Naive B cell (primary cell): ENCODE results near the gene SMAD3. TPM values are rescaled to one million over a fixed set of nuclear protein-coding genes. Genes with fewer than 3 reads are reported as not detected.
A peak's percentile ranks its signal among the peaks of the same experiment; 100 is the strongest.

Source experiments
- ATAC-seq, 2 donors: fragments of 150-1000 bp; cut with Tn5 transposase; 2 replicates each; pipeline ENCODE4 v1.10.0; 2021; ENCODE audit warnings: low read depth in 2 of 2, mild to moderate bottlenecking in 2 of 2, moderate library complexity in 2 of 2
- DNase-seq: peaks from one replicate; pipeline ENCODE4 v3.0.0; 2022
- H3K27ac Mint-ChIP-seq, 6 donors: one replicate each; pipeline ENCODE4 v1.8.0; 2020 to 2022; ENCODE audit warnings: mild to moderate bottlenecking in 6 of 6, mixed read lengths in 6 of 6, moderate library complexity in 5 of 6, inconsistent platforms in 2 of 6
- H3K27me3 Mint-ChIP-seq, 3 donors: one replicate each; pipeline ENCODE4 v1.8.0; 2021 to 2022; ENCODE audit warnings: mixed read lengths in 3 of 3, mild to moderate bottlenecking in 1 of 3
- H3K36me3 Mint-ChIP-seq, 2 donors: one replicate each; pipeline ENCODE4 v1.8.0; 2020 to 2022; ENCODE audit warnings: mixed read lengths in 2 of 2, inconsistent platforms in 1 of 2, mild to moderate bottlenecking in 1 of 2
- H3K4me1 Mint-ChIP-seq, 3 donors: one replicate each; pipeline ENCODE4 v1.8.0; 2020 to 2022; ENCODE audit warnings: mixed read lengths in 3 of 3, inconsistent platforms in 1 of 3, mild to moderate bottlenecking in 1 of 3, moderate library complexity in 1 of 3
- H3K4me3 Mint-ChIP-seq, 8 donors: one replicate each; pipeline ENCODE4 v1.8.0; 2020 to 2022; ENCODE audit warnings: mild to moderate bottlenecking in 8 of 8, mixed read lengths in 8 of 8, moderate library complexity in 8 of 8, inconsistent platforms in 2 of 8
- H3K9me3 Mint-ChIP-seq, 7 donors: one replicate each; pipeline ENCODE4 v1.8.0; 2020 to 2022; ENCODE audit warnings: mixed read lengths in 7 of 7, mild to moderate bottlenecking in 5 of 7, inconsistent platforms in 2 of 7, moderate library complexity in 1 of 7
- polyA plus RNA-seq, 6 donors: library from polyadenylated mRNA; unstranded; fragments of 300-500 nt; fragmentation: Illumina TruSeq; gene quantifications; one replicate each; pipeline ENCODE4 v1.2.3, GENCODE V29; 2021; ENCODE audit warnings: low read depth in 6 of 6

SMAD3 gene
- polyA plus RNA-seq, 6 donors from 2014 or later: 34.7 to 68.7 (median 38.0) TPM

GRCh38 chr15:67108122-67108961 is 42.9 kb downstream of the SMAD3 start:
- DNase-seq: no peak

GRCh38 chr15:67109141-67110034 is 44.0 kb downstream of the SMAD3 start:
- no peaks in the 10 kb centered on the region for H3K27me3 Mint-ChIP-seq
- H3K4me1 Mint-ChIP-seq: peaks cover 13 to 57% (median 15%) of the 10 kb centered on the region in 3 donors
- ATAC-seq: peak; percentile 83 to 85
- peak overlapping the region; percentile 61 to 88 (median 79) for H3K4me3 Mint-ChIP-seq
- H3K36me3 Mint-ChIP-seq: peaks cover 11 to 14% of the 10 kb centered on the region in 2 donors
- H3K27ac Mint-ChIP-seq: peak overlapping the region in 4 of 6 donors; percentile 99 to 100 (median 100)
- DNase-seq: peak; percentile 89
- H3K9me3 Mint-ChIP-seq: peaks cover 0 to 8% (median 2%) of the 10 kb centered on the region in 7 donors

More at GRCh38 chr15:67108122-67108961, 42.9 kb downstream of the SMAD3 start:
- peaks cover 2 to 46% (median 6%) of the 10 kb centered on the region in 3 donors for H3K4me1 Mint-ChIP-seq
- H3K9me3 Mint-ChIP-seq: peaks cover 0 to 8% (median 2%) of the 10 kb centered on the region in 7 donors
- no peak for ATAC-seq
- H3K36me3 Mint-ChIP-seq: peaks cover 11 to 14% of the 10 kb centered on the region in 2 donors
- H3K27me3 Mint-ChIP-seq: no peaks in the 10 kb centered on the region
- peak overlapping the region in 4 of 6 donors; percentile 93 to 100 (median 100) for H3K27ac Mint-ChIP-seq
- H3K4me3 Mint-ChIP-seq: peak overlapping the region in 7 of 8 donors; percentile 22 to 76 (median 60)

- peaks cover 23 to 67% (median 25%) of the 10 kb centered on the region in 3 donors for H3K4me1 Mint-ChIP-seq
- H3K36me3 Mint-ChIP-seq: peaks cover 11 to 14% of the 10 kb centered on the region in 2 donors
- no peaks in the 10 kb centered on the region for H3K27me3 Mint-ChIP-seq
- H3K9me3 Mint-ChIP-seq: peaks cover 0 to 8% (median 2%) of the 10 kb centered on the region in 7 donors
- H3K4me3 Mint-ChIP-seq: peak overlapping the region; percentile 61 to 86 (median 79)
- ATAC-seq (peak; percentile 63 to 72), DNase-seq (peak; percentile 78)
- H3K27ac Mint-ChIP-seq: peak overlapping the region in 4 of 6 donors; percentile 99 to 100 (median 100)
Measured at GRCh38 chr15:67110361-67110781, 45.0 kb downstream of the SMAD3 start.

GRCh38 chr15:67110958-67111864 is 45.8 kb downstream of the SMAD3 start:
- peak; percentile 56 for DNase-seq
- Mint-ChIP-seq H3K9me3 (peaks cover 0 to 8% (median 2%) of the 10 kb centered on the region in 7 donors), H3K27me3 (no peaks in the 10 kb centered on the region), H3K36me3 (peaks cover 6 to 7% of the 10 kb centered on the region in 2 donors), H3K4me1 (peaks cover 31 to 66% (median 33%) of the 10 kb centered on the region in 3 donors), H3K27ac (peak overlapping the region in 4 of 6 donors; percentile 99 to 100 (median 100)), H3K4me3 (peak overlapping the region in 7 of 8 donors; percentile 61 to 85 (median 66))
- peak in 1 of 2 donors; percentile 14 for ATAC-seq

GRCh38 chr15:67114046-67114445 is 48.6 kb downstream of the SMAD3 start:
- H3K4me3 Mint-ChIP-seq: peak overlapping the region in 7 of 8 donors; percentile 3 to 54 (median 21)
- DNase-seq: no peak
- H3K27ac Mint-ChIP-seq: peak overlapping the region in 5 of 6 donors; percentile 89 to 99 (median 96)
- H3K4me1 Mint-ChIP-seq: peaks cover 59 to 73% (median 62%) of the 10 kb centered on the region in 3 donors
- H3K27me3 Mint-ChIP-seq: no peaks in the 10 kb centered on the region
- H3K9me3 Mint-ChIP-seq: peaks cover 0 to 8% (median 2%) of the 10 kb centered on the region in 7 donors
- peaks cover 4 to 6% of the 10 kb centered on the region in 2 donors for H3K36me3 Mint-ChIP-seq
- no peak for ATAC-seq

- H3K4me1 Mint-ChIP-seq: peaks cover 69 to 70% (median 69%) of the 10 kb centered on the region in 3 donors
- ATAC-seq: no peak
- no peaks in the 10 kb centered on the region for H3K27me3 Mint-ChIP-seq
- peaks cover 4 to 8% of the 10 kb centered on the region in 2 donors for H3K36me3 Mint-ChIP-seq
- peaks cover 0 to 8% (median 2%) of the 10 kb centered on the region in 7 donors for H3K9me3 Mint-ChIP-seq
- H3K27ac Mint-ChIP-seq: peak overlapping the region in 5 of 6 donors; percentile 89 to 99 (median 96)
- DNase-seq: no peak
- peak overlapping the region in 7 of 8 donors; percentile 26 to 89 (median 65) for H3K4me3 Mint-ChIP-seq
Measured at GRCh38 chr15:67114846-67115585, 49.6 kb downstream of the SMAD3 start.

GRCh38 chr15:67115586-67115969 is 50.2 kb downstream of the SMAD3 start:
- no peaks in the 10 kb centered on the region for H3K27me3 Mint-ChIP-seq
- H3K36me3 Mint-ChIP-seq: peaks cover 4 to 8% of the 10 kb centered on the region in 2 donors
- H3K4me3 Mint-ChIP-seq: peak overlapping the region; percentile 11 to 89 (median 67)
- H3K27ac Mint-ChIP-seq: peak overlapping the region in 5 of 6 donors; percentile 86 to 99 (median 96)
- DNase-seq (no peak), ATAC-seq (peak; percentile 59 to 61)
- H3K4me1 Mint-ChIP-seq: peaks cover 69 to 76% (median 75%) of the 10 kb centered on the region in 3 donors
- peaks cover 0 to 8% (median 2%) of the 10 kb centered on the region in 7 donors for H3K9me3 Mint-ChIP-seq

- H3K4me3 Mint-ChIP-seq: peak overlapping the region; percentile 65 to 89 (median 73)
- ATAC-seq: peak in 1 of 2 donors; percentile 3
- H3K4me1 Mint-ChIP-seq: peaks cover 72 to 88% (median 86%) of the 10 kb centered on the region in 3 donors
- H3K27me3 Mint-ChIP-seq: no peaks in the 10 kb centered on the region
- peaks cover 0 to 2% (median 0%) of the 10 kb centered on the region in 7 donors for H3K9me3 Mint-ChIP-seq
- no peak for DNase-seq
- peak overlapping the region in 5 of 6 donors; percentile 93 to 99 (median 96) for H3K27ac Mint-ChIP-seq
- H3K36me3 Mint-ChIP-seq: peaks cover 4 to 8% of the 10 kb centered on the region in 2 donors
Measured at GRCh38 chr15:67116742-67117141, 51.3 kb downstream of the SMAD3 start.

- ATAC-seq: peak in 1 of 2 donors; percentile 6
- Mint-ChIP-seq H3K4me3 (peak overlapping the region; percentile 65 to 89 (median 73)), H3K9me3 (peaks cover 0 to 2% (median 0%) of the 10 kb centered on the region in 7 donors), H3K4me1 (peaks cover 74 to 93% (median 92%) of the 10 kb centered on the region in 3 donors), H3K36me3 (peaks cover 4 to 8% of the 10 kb centered on the region in 2 donors), H3K27me3 (no peaks in the 10 kb centered on the region), H3K27ac (peak overlapping the region in 5 of 6 donors; percentile 93 to 99 (median 96))
- DNase-seq: no peak
Measured at GRCh38 chr15:67117370-67117769, 52.0 kb downstream of the SMAD3 start.

GRCh38 chr15:67118808-67119207 is 53.4 kb downstream of the SMAD3 start:
- H3K27ac Mint-ChIP-seq: peak overlapping the region in 5 of 6 donors; percentile 92 to 99 (median 98)
- peaks cover 4 to 8% of the 10 kb centered on the region in 2 donors for H3K36me3 Mint-ChIP-seq
- no peaks in the 10 kb centered on the region for H3K9me3 Mint-ChIP-seq
- no peaks in the 10 kb centered on the region for H3K27me3 Mint-ChIP-seq
- no peak for DNase-seq
- peaks cover 70 to 98% (median 95%) of the 10 kb centered on the region in 3 donors for H3K4me1 Mint-ChIP-seq
- no peak for ATAC-seq
- peak overlapping the region in 7 of 8 donors; percentile 3 to 89 (median 44) for H3K4me3 Mint-ChIP-seq

- no peak for DNase-seq
- H3K9me3 Mint-ChIP-seq: no peaks in the 10 kb centered on the region
- peak overlapping the region; percentile 1 to 89 (median 36) for H3K4me3 Mint-ChIP-seq
- H3K27ac Mint-ChIP-seq: peak overlapping the region in 5 of 6 donors; percentile 92 to 99 (median 98)
- no peaks in the 10 kb centered on the region for H3K27me3 Mint-ChIP-seq
- H3K36me3 Mint-ChIP-seq: peaks cover 4 to 8% of the 10 kb centered on the region in 2 donors
- ATAC-seq: no peak
- peaks cover 69 to 98% (median 95%) of the 10 kb centered on the region in 3 donors for H3K4me1 Mint-ChIP-seq
Measured at GRCh38 chr15:67119238-67119846, 53.9 kb downstream of the SMAD3 start.
